NT2/D1 (cell line): Measurements from ENCODE around the gene C5orf52.

Experiments
- DNase-seq: peaks from one replicate; pipeline ENCODE4 v3.0.0-alpha.2; 2011; ENCODE audit warnings: low read depth, low spot score
- H3K27me3 ChIP-seq: 2 replicates; pipeline ENCODE4 v1.6.0; 2011; ENCODE audit warnings: mild to moderate bottlenecking; ENCODE audit not compliant: insufficient read length, insufficient read depth
- H3K36me3 ChIP-seq: 2 replicates; pipeline ENCODE4 v1.6.1; 2011; ENCODE audit warnings: mild to moderate bottlenecking, low read length, mixed read lengths; ENCODE audit not compliant: insufficient read depth, insufficient read length
- H3K4me1 ChIP-seq: 2 replicates; pipeline ENCODE4 v1.5.1; 2011; ENCODE audit not compliant: insufficient read depth, insufficient read length
- H3K4me3 ChIP-seq: 2 replicates; pipeline ENCODE4 v1.5.1; 2011; ENCODE audit warnings: low read depth; ENCODE audit not compliant: insufficient read length
- H3K9ac ChIP-seq: 2 replicates; pipeline ENCODE4 v1.6.0; 2011; ENCODE audit warnings: low read depth; ENCODE audit not compliant: insufficient read length
- H3K9me3 ChIP-seq: 2 replicates; pipeline ENCODE4 v1.5.1; 2011; ENCODE audit warnings: mild to moderate bottlenecking, low read length; ENCODE audit not compliant: insufficient read depth
- SUZ12 ChIP-seq: IDR thresholded peaks from 2 replicates; pipeline ENCODE4 v1.6.1; 2011; ENCODE audit not compliant: insufficient read length, insufficient read depth; ENCODE audit errors: extremely low read depth
- YY1 ChIP-seq: IDR thresholded peaks from 2 replicates; pipeline ENCODE4 v1.6.1; 2011; ENCODE audit not compliant: insufficient read length, insufficient read depth
- ZNF274 ChIP-seq: IDR thresholded peaks from 2 replicates; pipeline ENCODE4 v1.6.1; 2011; ENCODE audit warnings: mild to moderate bottlenecking, low read depth, low read length

C5orf52 gene

DNA sequence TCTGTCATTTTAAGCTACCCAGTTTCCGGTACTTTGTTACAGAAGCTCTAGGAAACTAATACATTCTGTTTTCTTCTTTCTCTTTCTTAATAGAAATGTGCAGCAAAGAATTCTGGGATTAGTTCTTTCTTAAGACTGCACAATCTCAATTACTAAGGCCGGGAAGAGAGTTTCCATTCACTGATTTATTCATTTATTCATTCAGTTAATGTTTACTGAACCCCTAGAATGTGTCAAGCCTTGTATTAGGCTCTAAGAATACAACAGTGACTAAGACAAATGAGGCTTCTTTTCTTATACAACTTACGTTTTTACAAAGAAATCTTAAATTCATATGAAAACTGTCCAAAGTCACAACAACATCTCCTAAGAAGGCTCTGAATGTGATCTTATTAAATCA, 32.4 kb downstream of the C5orf52 start:
- H3K4me3 ChIP-seq, result no peak overlapping the region
- peaks cover 7% of the 10 kb centered on the region for H3K9me3 ChIP-seq
- H3K4me1 ChIP-seq, result no peaks in the 10 kb centered on the region
- no peak overlapping the region for H3K9ac ChIP-seq
- TF ChIP-seq ZNF274, result no peak
- TF ChIP-seq SUZ12, result no peak
- TF ChIP-seq YY1, result no peak
- no peaks in the 10 kb centered on the region for H3K27me3 ChIP-seq
- no peak for DNase-seq
- no peaks in the 10 kb centered on the region for H3K36me3 ChIP-seq

DNA sequence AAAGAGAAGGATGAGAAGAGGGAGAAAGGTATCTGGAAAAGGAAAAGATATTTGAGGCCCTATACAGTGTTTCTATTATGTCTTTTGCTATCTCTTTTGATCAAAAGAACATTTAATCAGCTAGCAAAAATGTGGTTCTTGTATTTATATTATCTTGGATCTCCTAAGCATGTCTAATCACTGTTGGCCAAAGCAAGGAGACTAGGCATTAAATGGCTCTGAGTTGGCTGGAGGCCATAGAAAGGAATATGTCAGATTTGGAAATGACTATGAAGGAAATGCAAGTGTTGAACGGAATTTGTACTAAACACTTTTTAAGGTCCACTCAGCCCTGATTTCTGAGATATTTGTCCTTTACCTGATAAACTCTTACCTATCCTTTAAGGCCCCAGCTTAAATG, 37.5 kb downstream of the C5orf52 start:
- no peak overlapping the region for H3K9ac ChIP-seq
- no peak for TF ChIP-seq SUZ12
- no peak for TF ChIP-seq ZNF274
- TF ChIP-seq YY1, result no peak
- H3K4me1 ChIP-seq, result no peaks in the 10 kb centered on the region
- no peaks in the 10 kb centered on the region for H3K27me3 ChIP-seq
- H3K4me3 ChIP-seq, result no peak overlapping the region
- no peak for DNase-seq
- H3K9me3 ChIP-seq, result no peaks in the 10 kb centered on the region
- no peaks in the 10 kb centered on the region for H3K36me3 ChIP-seq

DNA sequence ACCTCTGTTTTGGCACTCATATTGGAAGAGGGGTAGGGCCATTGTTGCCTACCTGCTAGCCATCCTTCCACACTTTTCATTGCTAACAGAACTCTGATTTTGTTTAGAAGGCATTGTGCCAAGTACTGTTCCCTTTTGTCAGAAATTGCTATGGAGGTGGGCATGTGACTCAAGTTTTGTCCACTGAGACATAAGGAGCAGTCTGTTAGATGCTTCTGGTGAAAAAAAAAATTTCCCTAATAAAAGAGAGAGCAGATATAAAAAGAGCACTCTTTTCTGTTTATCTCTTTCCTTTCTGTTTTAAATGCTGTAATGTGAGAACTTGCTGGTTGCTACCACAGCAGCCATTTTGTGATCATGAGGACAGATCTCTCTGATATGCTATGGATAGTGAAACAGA, 38.0 kb downstream of the C5orf52 start:
- H3K4me3 ChIP-seq, result no peak overlapping the region
- no peaks in the 10 kb centered on the region for H3K9me3 ChIP-seq
- no peak overlapping the region for H3K9ac ChIP-seq
- TF ChIP-seq SUZ12 (no peak), ZNF274 (no peak), YY1 (no peak)
- H3K4me1 ChIP-seq, result no peaks in the 10 kb centered on the region
- no peaks in the 10 kb centered on the region for H3K36me3 ChIP-seq
- no peak for DNase-seq
- H3K27me3 ChIP-seq, result no peaks in the 10 kb centered on the region

DNA sequence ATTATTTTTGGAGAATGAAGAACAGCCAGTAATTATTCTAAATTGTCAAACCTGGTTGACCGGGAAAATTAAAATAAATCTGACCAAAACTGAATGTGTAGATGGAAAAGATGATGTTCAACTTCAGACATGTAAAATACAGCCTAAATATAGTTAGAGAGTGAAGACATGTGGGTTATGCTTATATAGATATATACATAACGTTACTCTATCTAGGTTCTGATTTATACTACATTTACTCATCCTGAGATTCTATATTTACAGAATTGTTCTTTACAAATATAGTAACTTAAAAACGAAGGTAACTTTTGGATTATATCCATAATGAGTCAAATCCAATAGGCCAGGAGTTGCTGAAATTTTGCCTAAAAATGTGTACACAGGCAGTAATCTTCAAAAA, 39.1 kb downstream of the C5orf52 start:
- H3K4me3 ChIP-seq, result no peak overlapping the region
- no peaks in the 10 kb centered on the region for H3K36me3 ChIP-seq
- TF ChIP-seq SUZ12 (no peak), ZNF274 (no peak), YY1 (no peak)
- no peak overlapping the region for H3K9ac ChIP-seq
- H3K4me1 ChIP-seq, result no peaks in the 10 kb centered on the region
- H3K9me3 ChIP-seq, result no peaks in the 10 kb centered on the region
- DNase-seq, result no peak
- H3K27me3 ChIP-seq, result no peaks in the 10 kb centered on the region

DNA sequence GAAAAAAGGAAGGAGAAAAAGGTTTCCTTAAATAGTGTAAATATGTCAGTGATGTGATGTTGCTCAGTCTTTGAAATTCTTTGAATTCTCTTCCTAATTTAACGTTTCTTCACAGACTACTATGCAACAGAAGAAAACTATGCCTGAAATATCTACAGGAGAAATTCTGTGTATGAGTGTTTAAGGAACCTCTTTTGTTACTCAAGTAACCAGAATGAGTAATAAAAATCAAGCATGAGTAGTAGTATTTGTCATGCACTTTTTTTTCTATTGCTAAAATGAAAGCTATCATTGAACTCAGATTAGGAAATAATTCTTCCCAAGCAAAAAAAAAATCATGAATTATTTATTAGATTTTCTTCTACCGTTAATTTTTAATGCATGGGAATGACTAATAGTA, 39.5 kb downstream of the C5orf52 start:
- TF ChIP-seq ZNF274 (no peak), YY1 (no peak), SUZ12 (no peak)
- H3K36me3 ChIP-seq, result no peaks in the 10 kb centered on the region
- no peak overlapping the region for H3K9ac ChIP-seq
- H3K4me1 ChIP-seq, result no peaks in the 10 kb centered on the region
- H3K9me3 ChIP-seq, result no peaks in the 10 kb centered on the region
- no peaks in the 10 kb centered on the region for H3K27me3 ChIP-seq
- no peak overlapping the region for H3K4me3 ChIP-seq
- no peak for DNase-seq

DNA sequence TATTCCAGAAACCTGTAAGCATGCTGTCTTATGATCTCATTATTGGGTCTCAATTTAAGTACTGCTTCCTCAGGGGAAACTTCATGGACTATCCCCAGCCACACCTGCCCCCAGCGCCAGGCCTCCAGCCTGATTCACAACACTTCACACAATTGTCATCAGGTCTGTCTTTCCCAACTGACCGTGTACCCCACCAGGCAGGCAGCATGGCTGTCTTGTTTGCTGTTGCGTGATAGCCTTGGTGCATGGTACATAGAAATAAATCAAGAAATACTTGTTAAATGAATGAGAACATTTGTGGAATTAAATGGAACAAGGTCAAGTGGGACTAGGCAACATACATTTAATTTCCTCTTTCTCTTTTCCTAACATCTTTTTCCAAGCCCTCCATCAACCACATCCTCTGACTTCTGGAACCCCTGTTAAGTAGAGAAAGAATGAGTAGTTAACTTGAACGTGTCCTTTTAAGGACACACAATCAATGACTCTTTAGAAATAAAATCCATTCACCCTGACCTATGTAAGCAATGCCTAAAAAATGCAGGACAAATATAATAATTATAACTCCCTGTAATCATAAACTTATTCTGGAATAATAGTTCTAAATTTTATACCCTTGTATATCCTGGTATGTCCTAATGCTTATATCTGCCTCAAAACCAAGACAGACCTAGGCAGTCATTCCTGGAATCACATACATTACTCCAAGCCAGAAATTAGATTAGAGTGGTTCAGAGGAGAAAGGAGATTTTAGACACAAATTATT, 42.7 kb downstream of the C5orf52 start:
- Histone ChIP-seq H3K36me3 (no peaks in the 10 kb centered on the region), H3K9ac (no peak overlapping the region), H3K4me1 (no peaks in the 10 kb centered on the region), H3K27me3 (no peaks in the 10 kb centered on the region), H3K4me3 (no peak overlapping the region), H3K9me3 (no peaks in the 10 kb centered on the region)
- no peak for DNase-seq
- TF ChIP-seq ZNF274 (no peak), SUZ12 (no peak), YY1 (no peak)

DNA sequence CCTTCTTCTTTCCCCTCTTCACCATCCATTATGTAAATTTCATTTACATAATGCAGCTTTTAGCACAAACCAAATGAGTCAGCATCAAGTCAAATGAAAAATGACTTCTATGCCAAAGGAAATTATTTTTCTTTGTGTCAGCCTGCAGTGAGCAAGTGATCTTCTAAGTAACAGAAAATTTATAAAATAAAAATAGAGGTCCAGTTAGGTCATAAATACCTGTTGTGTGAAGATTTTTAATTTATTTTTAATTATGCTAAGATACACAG, 43.2 kb downstream of the C5orf52 start:
- Histone ChIP-seq H3K27me3 (no peaks in the 10 kb centered on the region), H3K4me3 (no peak overlapping the region), H3K9ac (no peak overlapping the region), H3K9me3 (no peaks in the 10 kb centered on the region), H3K4me1 (no peaks in the 10 kb centered on the region), H3K36me3 (no peaks in the 10 kb centered on the region)
- DNase-seq, result no peak
- TF ChIP-seq YY1 (no peak), SUZ12 (no peak), ZNF274 (no peak)
